Activated naive CD8-positive, alpha-beta T cell treated with anti-CD3 and anti-CD28 coated beads, Interleukin-2, amount 10 ng/mL, durations not matched to agents 7 days and 5 days (primary cell): ENCODE data around the gene OR4D10. TPM values are rescaled to one million over a fixed set of nuclear protein-coding genes. Genes with fewer than 3 reads are reported as not detected.
"Not testable (repeated sequence)": the region's sequence is repeated elsewhere in the genome, so short reads cannot be mapped to it uniquely, and the experiment has no call there.

Experiments
- ATAC-seq: fragments of 150-1000 bp; cut with Tn5 transposase; one replicate; pipeline ENCODE4 v1.10.0; 2021; ENCODE audit warnings: low read depth, moderate library complexity
- POLR2A ChIA-PET: fragments of 350-600 bp; sonication (Branson Sonifier 250); formaldehyde crosslinking; loops from one replicate; lab custom pipeline; 2021; ENCODE audit warnings: antibody characterized with exemption; lab: Charles Lee
- DNase-seq: peaks from one replicate; pipeline ENCODE4 v3.0.0; 2021
- H3K27ac Mint-ChIP-seq: one replicate; pipeline ENCODE4 v1.8.0; 2022; ENCODE audit warnings: mild to moderate bottlenecking, mixed read lengths
- H3K27me3 Mint-ChIP-seq: one replicate; pipeline ENCODE4 v1.8.0; 2022; ENCODE audit warnings: mild to moderate bottlenecking, moderate library complexity, mixed read lengths
- H3K36me3 Mint-ChIP-seq: one replicate; pipeline ENCODE4 v1.8.0; 2021; ENCODE audit warnings: mild to moderate bottlenecking, mixed read lengths
- H3K4me1 Mint-ChIP-seq: one replicate; pipeline ENCODE4 v1.8.0; 2021; ENCODE audit warnings: mixed read lengths
- H3K4me3 Mint-ChIP-seq: one replicate; pipeline ENCODE4 v1.8.0; 2022; ENCODE audit warnings: mild to moderate bottlenecking, moderate library complexity, mixed read lengths
- H3K9me3 Mint-ChIP-seq: one replicate; pipeline ENCODE4 v1.8.0; 2021; ENCODE audit warnings: mixed read lengths
- total RNA-seq, 2 experiments: library from RNA; stranded (reverse); gene quantifications; one replicate each; pipeline ENCODE4 v1.2.3, GENCODE V29; 2021

The OR4D10 gene
- total RNA-seq, 2 experiments from 2014 or later = not detected

GRCh38 chr11:59479906-59480305 is 6.8 kb downstream of the OR4D10 start:
- no peak overlapping the region for H3K27ac Mint-ChIP-seq

GRCh38 chr11:59480359-59480758 is 7.2 kb downstream of the OR4D10 start:
- no peaks in the 10 kb centered on the region for H3K36me3 Mint-ChIP-seq
- ATAC-seq (no peak), DNase-seq (no peak)
- H3K27me3 Mint-ChIP-seq = peaks cover 9% of the 10 kb centered on the region
- no peak overlapping the region for H3K27ac Mint-ChIP-seq
- H3K4me3 Mint-ChIP-seq = no peak overlapping the region
- no peaks in the 10 kb centered on the region for H3K4me1 Mint-ChIP-seq
- POLR2A ChIA-PET = no interaction called here
- H3K9me3 Mint-ChIP-seq = no peaks in the 10 kb centered on the region

More at GRCh38 chr11:59479906-59480305, 6.8 kb downstream of the OR4D10 start:
- ATAC-seq (no peak), DNase-seq (no peak)
- H3K4me1 Mint-ChIP-seq = no peaks in the 10 kb centered on the region
- H3K9me3 Mint-ChIP-seq = no peaks in the 10 kb centered on the region
- H3K27me3 Mint-ChIP-seq = peaks cover 9% of the 10 kb centered on the region
- H3K4me3 Mint-ChIP-seq = no peak overlapping the region
- POLR2A ChIA-PET = no interaction called here
- no peaks in the 10 kb centered on the region for H3K36me3 Mint-ChIP-seq

GRCh38 chr11:59501931-59502330 is 28.8 kb downstream of the OR4D10 start:
- Mint-ChIP-seq H3K27ac (no peak overlapping the region), H3K4me1 (peaks cover 8% of the 10 kb centered on the region), H3K9me3 (peaks cover 5% of the 10 kb centered on the region), H3K36me3 (peaks cover 1% of the 10 kb centered on the region), H3K4me3 (no peak overlapping the region), H3K27me3 (peaks cover 11% of the 10 kb centered on the region)
- POLR2A ChIA-PET = interaction anchor here (0.6 kb wide), 1 partner anchor 35 kb away, joined by 4 read pairs; no protein-coding TSS in a partner anchor
- DNase-seq (no peak), ATAC-seq (no peak)

- peaks cover 5% of the 10 kb centered on the region for H3K9me3 Mint-ChIP-seq
- POLR2A ChIA-PET = no interaction called here
- ATAC-seq (no peak), DNase-seq (no peak)
- H3K36me3 Mint-ChIP-seq = peaks cover 1% of the 10 kb centered on the region
- H3K4me1 Mint-ChIP-seq = peaks cover 8% of the 10 kb centered on the region
- peaks cover 5% of the 10 kb centered on the region for H3K27me3 Mint-ChIP-seq
- no peak within 1 kb of the TSS for H3K27ac Mint-ChIP-seq
- no peak within 1 kb of the TSS for H3K4me3 Mint-ChIP-seq
Measured at GRCh38 chr11:59503276-59503675, 30.2 kb downstream of the OR4D10 start, which contains the start of gene OR4D11. OR4D11 (plus strand) TSS chr11:59503576; CDS start chr11:59503576, 0 bp downstream.

- H3K9me3 Mint-ChIP-seq = peaks cover 7% of the 10 kb centered on the region
- POLR2A ChIA-PET = interaction anchor here (0.6 to 1.4 kb wide), 3 partner anchors 105 to 1711 kb away, joined by 3 to 6 read pairs (median 3); partner anchors contain the start of genes OSBP and PATL1
- ATAC-seq = peak; percentile 98
- peak within 1 kb of the TSS; percentile 79 for H3K27ac Mint-ChIP-seq
- peaks cover 7% of the 10 kb centered on the region for H3K36me3 Mint-ChIP-seq
- H3K4me3 Mint-ChIP-seq = peak within 1 kb of the TSS; percentile 24
- H3K27me3 Mint-ChIP-seq = peaks cover 2% of the 10 kb centered on the region
- peaks cover 27% of the 10 kb centered on the region for H3K4me1 Mint-ChIP-seq
- no peak for DNase-seq
Measured at GRCh38 chr11:59510941-59511589, 38.0 kb downstream of the OR4D10 start, which contains the start of gene OR4D9. OR4D9 (plus strand) TSS chr11:59511539; CDS start chr11:59514913, 3,374 bp downstream.

- peaks cover 7% of the 10 kb centered on the region for H3K9me3 Mint-ChIP-seq
- H3K36me3 Mint-ChIP-seq = peaks cover 7% of the 10 kb centered on the region
- no peak overlapping the region for H3K27ac Mint-ChIP-seq
- no peak overlapping the region for H3K4me3 Mint-ChIP-seq
- H3K4me1 Mint-ChIP-seq = peaks cover 27% of the 10 kb centered on the region
- DNase-seq (no peak), ATAC-seq (no peak)
- H3K27me3 Mint-ChIP-seq = peaks cover 2% of the 10 kb centered on the region
- POLR2A ChIA-PET = interaction anchor here (0.7 kb wide), 2 partner anchors 47 to 49 kb away, joined by 4 to 5 read pairs; no protein-coding TSS in a partner anchor
Measured at GRCh38 chr11:59511675-59512074, 38.6 kb downstream of the OR4D10 start.

- POLR2A ChIA-PET, H3K9me3 Mint-ChIP-seq, H3K4me1 Mint-ChIP-seq, H3K27ac Mint-ChIP-seq, H3K4me3 Mint-ChIP-seq, DNase-seq, ATAC-seq, H3K36me3 Mint-ChIP-seq: not testable (repeated sequence)
- peaks cover 24% of the 10 kb centered on the region for H3K27me3 Mint-ChIP-seq
Measured at GRCh38 chr11:59520139-59520538, 47.0 kb downstream of the OR4D10 start.

- no peak overlapping the region for H3K4me3 Mint-ChIP-seq
- ATAC-seq (no peak), DNase-seq (no peak)
- POLR2A ChIA-PET = no interaction called here
- H3K4me1 Mint-ChIP-seq = no peaks in the 10 kb centered on the region
- no peaks in the 10 kb centered on the region for H3K36me3 Mint-ChIP-seq
- H3K9me3 Mint-ChIP-seq = no peaks in the 10 kb centered on the region
- H3K27me3 Mint-ChIP-seq = peaks cover 27% of the 10 kb centered on the region
- H3K27ac Mint-ChIP-seq = no peak overlapping the region
Measured at GRCh38 chr11:59520741-59521140, 47.6 kb downstream of the OR4D10 start.

- no peaks in the 10 kb centered on the region for H3K9me3 Mint-ChIP-seq
- no peak overlapping the region for H3K27ac Mint-ChIP-seq
- POLR2A ChIA-PET = no interaction called here
- peaks cover 29% of the 10 kb centered on the region for H3K27me3 Mint-ChIP-seq
- no peak for DNase-seq
- H3K4me1 Mint-ChIP-seq = no peaks in the 10 kb centered on the region
- ATAC-seq = no peak
- no peaks in the 10 kb centered on the region for H3K36me3 Mint-ChIP-seq
- H3K4me3 Mint-ChIP-seq = no peak overlapping the region
Measured at GRCh38 chr11:59523541-59523940, 50.4 kb downstream of the OR4D10 start.

- no peak for DNase-seq
- Mint-ChIP-seq H3K36me3 (no peaks in the 10 kb centered on the region), H3K27ac (no peak overlapping the region), H3K9me3 (no peaks in the 10 kb centered on the region), H3K4me1 (peaks cover 1% of the 10 kb centered on the region), H3K4me3 (no peak overlapping the region), H3K27me3 (peaks cover 28% of the 10 kb centered on the region)
- POLR2A ChIA-PET = no interaction called here
- no peak for ATAC-seq
Measured at GRCh38 chr11:59528711-59529110, 55.6 kb downstream of the OR4D10 start.

Other genes starting within 250 kb of the OR4D10 start
- gene OR5AN1, start 114.4 kb upstream of the OR4D10 start, total RNA-seq = not detected
- gene OR5A2, start 46.9 kb upstream of the OR4D10 start, total RNA-seq = not detected
- gene OR5A1, start 36.8 kb upstream of the OR4D10 start, total RNA-seq = not detected
- not detected for gene OR4D6, start 16.4 kb upstream of the OR4D10 start, total RNA-seq
- gene OR4D11, start 30.3 kb downstream of the OR4D10 start, total RNA-seq = not detected
- gene OR4D9, start 38.2 kb downstream of the OR4D10 start, total RNA-seq = not detected
- 10 to 100 TPM; 41.6 to 41.8 TPM for gene OSBP, start 142.5 kb downstream of the OR4D10 start, total RNA-seq
- 10 to 100 TPM; 52.9 to 54.1 TPM for gene PATL1, start 195.7 kb downstream of the OR4D10 start, total RNA-seq
- gene OR10V1, start 240.5 kb downstream of the OR4D10 start, total RNA-seq = not detected